ENCODE measurements around the gene RANGRF.

DNA sequence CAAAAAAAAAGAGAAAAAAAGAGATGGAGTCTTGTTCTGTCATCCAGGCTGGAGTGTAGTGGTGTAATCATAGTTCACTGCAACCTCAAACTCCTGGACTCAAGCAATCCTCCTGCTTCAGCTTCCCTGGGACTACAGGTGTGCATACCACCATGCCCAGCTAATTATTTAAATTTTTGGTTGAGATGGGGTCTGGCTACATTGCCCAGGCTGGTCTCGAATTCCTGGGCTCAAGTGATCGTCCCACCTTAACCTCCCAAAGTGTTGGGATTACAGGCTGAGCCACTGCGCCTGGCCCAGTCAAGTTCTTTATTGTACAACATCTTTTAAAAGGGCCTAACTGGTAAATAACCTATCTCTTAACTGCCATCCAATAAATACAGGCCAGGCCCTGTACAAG is 6.1 kb upstream of the RANGRF start:
- no peak for TF ChIP-seq CTCF (IDR thresholded peaks at IDR 0.05)
- no peak for TF ChIP-seq POLR2A (IDR thresholded peaks at IDR 0.05)
